ENCODE data around the gene PROZ.

- TF ChIP-seq POLR2AphosphoS5 (IDR thresholded peaks at IDR 0.05; ENCODE audit: low read depth, low read length) (no peak), POLR2A (IDR thresholded peaks at IDR 0.05; ENCODE audit: low read depth, low read length) (no peak), TAF1 (IDR thresholded peaks at IDR 0.05; ENCODE audit: low read depth, low read length) (no peak), POU2F2 (IDR thresholded peaks at IDR 0.05; ENCODE audit: low read depth, low read length) (no peak)
Measured at GRCh38 chr13:113147206-113147605, 11.2 kb upstream of the PROZ start.

Data from GM12891 (cell line).